Breast epithelium (tissue), 3 donors: Measurements from ENCODE around the gene GIPC3.

Experiments used
- POLR2A ChIP-seq: fragments of 450-650 bp; IDR thresholded peaks from one replicate; pipeline ENCODE4 v1.6.1; 2016; ENCODE audit warnings: antibody characterized with exemption, mild to moderate bottlenecking, moderate library complexity
- POLR2AphosphoS5 ChIP-seq, 3 donors: sonication (generic); formaldehyde crosslinking; IDR thresholded peaks; one replicate each; pipeline ENCODE4 v1.6.1; 2017; ENCODE audit warnings: antibody characterized with exemption in 3 of 3
- TF ChIP-seq, protein P1 (sequence below), 3 donors: fragments of 450-650 bp; IDR thresholded peaks; one replicate each; pipeline ENCODE4 v1.5.1; 2016 to 2017; ENCODE audit warnings: antibody characterized with exemption in 3 of 3, mild to moderate bottlenecking in 3 of 3, moderate library complexity in 3 of 3

GRCh38 chr19:3538258-3538929 lies 46.9 kb upstream of the GIPC3 start:
- TF ChIP-seq, protein P1, sequence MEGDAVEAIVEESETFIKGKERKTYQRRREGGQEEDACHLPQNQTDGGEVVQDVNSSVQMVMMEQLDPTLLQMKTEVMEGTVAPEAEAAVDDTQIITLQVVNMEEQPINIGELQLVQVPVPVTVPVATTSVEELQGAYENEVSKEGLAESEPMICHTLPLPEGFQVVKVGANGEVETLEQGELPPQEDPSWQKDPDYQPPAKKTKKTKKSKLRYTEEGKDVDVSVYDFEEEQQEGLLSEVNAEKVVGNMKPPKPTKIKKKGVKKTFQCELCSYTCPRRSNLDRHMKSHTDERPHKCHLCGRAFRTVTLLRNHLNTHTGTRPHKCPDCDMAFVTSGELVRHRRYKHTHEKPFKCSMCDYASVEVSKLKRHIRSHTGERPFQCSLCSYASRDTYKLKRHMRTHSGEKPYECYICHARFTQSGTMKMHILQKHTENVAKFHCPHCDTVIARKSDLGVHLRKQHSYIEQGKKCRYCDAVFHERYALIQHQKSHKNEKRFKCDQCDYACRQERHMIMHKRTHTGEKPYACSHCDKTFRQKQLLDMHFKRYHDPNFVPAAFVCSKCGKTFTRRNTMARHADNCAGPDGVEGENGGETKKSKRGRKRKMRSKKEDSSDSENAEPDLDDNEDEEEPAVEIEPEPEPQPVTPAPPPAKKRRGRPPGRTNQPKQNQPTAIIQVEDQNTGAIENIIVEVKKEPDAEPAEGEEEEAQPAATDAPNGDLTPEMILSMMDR (IDR thresholded peaks at IDR 0.05), result no peak
- TF ChIP-seq POLR2AphosphoS5 (IDR thresholded peaks at IDR 0.05) (no peak), POLR2A (no peak)
